ENCODE results near the gene AS3MT.
"Not testable (repeated sequence)": the region's sequence is repeated elsewhere in the genome, so short reads cannot be mapped to it uniquely, and the experiment has no call there.

Gene AS3MT

GRCh38 chr10:102926842-102927241 lies 57.6 kb downstream of the AS3MT start:
- DNase-seq: no peak
- TF ChIP-seq, protein P1, sequence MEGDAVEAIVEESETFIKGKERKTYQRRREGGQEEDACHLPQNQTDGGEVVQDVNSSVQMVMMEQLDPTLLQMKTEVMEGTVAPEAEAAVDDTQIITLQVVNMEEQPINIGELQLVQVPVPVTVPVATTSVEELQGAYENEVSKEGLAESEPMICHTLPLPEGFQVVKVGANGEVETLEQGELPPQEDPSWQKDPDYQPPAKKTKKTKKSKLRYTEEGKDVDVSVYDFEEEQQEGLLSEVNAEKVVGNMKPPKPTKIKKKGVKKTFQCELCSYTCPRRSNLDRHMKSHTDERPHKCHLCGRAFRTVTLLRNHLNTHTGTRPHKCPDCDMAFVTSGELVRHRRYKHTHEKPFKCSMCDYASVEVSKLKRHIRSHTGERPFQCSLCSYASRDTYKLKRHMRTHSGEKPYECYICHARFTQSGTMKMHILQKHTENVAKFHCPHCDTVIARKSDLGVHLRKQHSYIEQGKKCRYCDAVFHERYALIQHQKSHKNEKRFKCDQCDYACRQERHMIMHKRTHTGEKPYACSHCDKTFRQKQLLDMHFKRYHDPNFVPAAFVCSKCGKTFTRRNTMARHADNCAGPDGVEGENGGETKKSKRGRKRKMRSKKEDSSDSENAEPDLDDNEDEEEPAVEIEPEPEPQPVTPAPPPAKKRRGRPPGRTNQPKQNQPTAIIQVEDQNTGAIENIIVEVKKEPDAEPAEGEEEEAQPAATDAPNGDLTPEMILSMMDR (IDR thresholded peaks at IDR 0.05; ENCODE audit: low read depth, low read length): no peak
- no peaks in the 10 kb centered on the region for H3K27me3 ChIP-seq (ENCODE audit: insufficient read depth, low read depth, severe bottlenecking)
- no peaks in the 10 kb centered on the region for H3K36me3 ChIP-seq
- H3K4me3 ChIP-seq (ENCODE audit: low read depth, low read length): no peak overlapping the region
- H3K27ac ChIP-seq: no peak overlapping the region
- peaks cover 2% of the 10 kb centered on the region for H3K9me3 ChIP-seq (ENCODE audit: severe bottlenecking)

DNA sequence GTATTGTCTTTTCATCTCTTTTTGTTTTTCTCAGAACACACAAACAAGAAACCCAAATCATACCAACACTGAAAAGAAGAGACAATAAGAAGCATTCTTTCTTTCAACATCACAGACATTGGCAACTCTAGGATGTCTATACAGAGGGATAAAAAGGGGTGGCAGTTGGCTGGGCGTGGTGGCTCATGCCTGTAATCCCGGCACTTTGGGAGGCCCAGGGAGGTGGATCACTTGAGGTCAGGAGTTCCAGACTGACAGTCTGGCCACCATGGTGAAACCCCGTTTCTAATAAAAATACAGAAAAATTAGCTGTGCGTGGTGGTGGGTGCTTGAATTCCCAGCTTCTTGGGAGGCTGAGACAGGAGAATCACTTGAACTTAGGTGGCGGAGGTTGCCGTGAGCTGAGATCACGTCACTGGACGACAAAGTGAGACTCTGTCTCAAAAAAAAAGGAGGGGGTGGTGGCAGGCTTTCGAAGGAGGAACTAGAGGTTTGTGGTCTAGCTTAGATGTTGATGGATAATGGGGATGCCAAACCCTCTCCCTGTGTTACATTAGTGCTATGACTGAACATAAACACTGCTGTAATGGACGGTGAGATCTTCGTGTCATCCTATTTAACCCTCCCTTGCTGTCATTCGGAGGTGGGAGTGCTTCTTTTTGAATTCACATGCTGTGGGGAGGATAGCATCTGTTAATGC lies 58.2 kb downstream of the AS3MT start:
- no peaks in the 10 kb centered on the region for H3K27me3 ChIP-seq (ENCODE audit: insufficient read depth, low read depth, severe bottlenecking)
- H3K9me3 ChIP-seq (ENCODE audit: severe bottlenecking): peaks cover 2% of the 10 kb centered on the region
- H3K36me3 ChIP-seq: no peaks in the 10 kb centered on the region
- no peak overlapping the region for H3K4me3 ChIP-seq (ENCODE audit: low read depth, low read length)
- peak; percentile 56 for DNase-seq
- TF ChIP-seq, protein P1 (IDR thresholded peaks at IDR 0.05; ENCODE audit: low read depth, low read length): no peak
- H3K27ac ChIP-seq: peak overlapping the region; percentile 16; the same call in 1 of the 2 replicates

DNA sequence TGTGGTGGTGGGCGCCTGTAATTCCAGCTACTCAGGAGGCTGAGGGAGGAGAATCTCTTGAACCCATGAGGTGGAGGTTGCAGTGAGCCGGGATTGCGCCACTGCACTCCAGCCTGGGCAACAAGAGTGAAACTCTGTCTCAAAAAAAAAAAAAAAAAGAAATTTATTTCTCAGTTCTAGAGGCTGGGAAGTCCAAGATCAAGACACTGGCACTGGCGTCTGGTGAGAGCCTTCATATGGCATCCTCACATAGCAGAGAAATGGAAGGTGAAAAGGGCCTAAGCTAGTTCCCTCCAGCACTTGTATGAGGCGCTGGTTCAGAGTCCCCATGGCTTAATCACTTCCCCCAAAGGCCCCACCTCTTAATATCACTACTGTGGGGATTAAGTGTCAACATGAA lies 59.2 kb downstream of the AS3MT start:
- not testable (repeated sequence) for H3K27ac ChIP-seq; H3K36me3 ChIP-seq; DNase-seq; H3K9me3 ChIP-seq (ENCODE audit: severe bottlenecking); H3K4me3 ChIP-seq (ENCODE audit: low read depth, low read length); H3K27me3 ChIP-seq (ENCODE audit: insufficient read depth, low read depth, severe bottlenecking)

DNA sequence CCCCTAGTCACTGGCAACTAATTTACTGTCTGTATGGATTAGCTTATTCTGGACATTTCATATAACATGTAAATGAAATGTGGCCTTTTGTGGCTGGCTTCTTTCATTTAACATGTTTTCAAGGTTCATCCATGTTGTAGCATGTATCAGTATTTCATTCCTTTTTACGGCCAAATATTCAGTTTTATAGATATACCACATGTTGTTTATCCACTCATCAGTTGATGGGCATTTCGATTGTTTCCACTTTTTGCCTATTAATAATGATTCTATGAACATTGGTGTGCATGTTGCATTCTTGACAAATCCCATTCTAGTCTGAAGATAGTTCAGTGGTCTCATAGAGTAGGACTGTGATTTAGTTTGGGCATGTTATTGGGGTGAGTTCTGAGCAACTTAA lies 61.5 kb downstream of the AS3MT start:
- Histone ChIP-seq H3K27me3 (ENCODE audit: insufficient read depth, low read depth, severe bottlenecking) (no peaks in the 10 kb centered on the region), H3K4me3 (ENCODE audit: low read depth, low read length) (no peak overlapping the region), H3K36me3 (no peaks in the 10 kb centered on the region), H3K27ac (no peak overlapping the region), H3K9me3 (ENCODE audit: severe bottlenecking) (peaks cover 2% of the 10 kb centered on the region)
- no peak for DNase-seq
- TF ChIP-seq, protein P1 (IDR thresholded peaks at IDR 0.05; ENCODE audit: low read depth, low read length): no peak

DNA sequence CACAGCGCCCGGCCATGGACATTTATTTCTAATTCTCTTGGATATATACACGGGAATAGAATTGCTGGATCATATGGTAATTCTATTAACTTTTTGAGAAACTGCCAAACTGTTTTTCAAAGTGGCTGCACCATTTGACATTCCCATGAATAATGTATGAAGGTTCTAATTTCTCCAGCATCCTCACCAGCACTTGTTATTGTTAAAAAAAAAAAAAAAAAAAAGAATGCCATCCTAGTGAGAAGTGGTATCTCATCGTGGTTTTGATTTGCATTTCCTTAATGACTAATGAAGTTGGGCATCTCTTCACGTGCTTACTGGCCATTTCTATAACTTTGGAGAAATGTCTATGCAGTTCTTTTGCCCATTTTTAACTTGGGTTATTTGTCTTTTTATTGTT lies 62.4 kb downstream of the AS3MT start:
- no peaks in the 10 kb centered on the region for H3K36me3 ChIP-seq
- H3K27me3 ChIP-seq (ENCODE audit: insufficient read depth, low read depth, severe bottlenecking): no peaks in the 10 kb centered on the region
- no peak overlapping the region for H3K4me3 ChIP-seq (ENCODE audit: low read depth, low read length)
- TF ChIP-seq, protein P1 (IDR thresholded peaks at IDR 0.05; ENCODE audit: low read depth, low read length): no peak
- peaks cover 2% of the 10 kb centered on the region for H3K9me3 ChIP-seq (ENCODE audit: severe bottlenecking)
- DNase-seq: no peak
- no peak overlapping the region for H3K27ac ChIP-seq

DNA sequence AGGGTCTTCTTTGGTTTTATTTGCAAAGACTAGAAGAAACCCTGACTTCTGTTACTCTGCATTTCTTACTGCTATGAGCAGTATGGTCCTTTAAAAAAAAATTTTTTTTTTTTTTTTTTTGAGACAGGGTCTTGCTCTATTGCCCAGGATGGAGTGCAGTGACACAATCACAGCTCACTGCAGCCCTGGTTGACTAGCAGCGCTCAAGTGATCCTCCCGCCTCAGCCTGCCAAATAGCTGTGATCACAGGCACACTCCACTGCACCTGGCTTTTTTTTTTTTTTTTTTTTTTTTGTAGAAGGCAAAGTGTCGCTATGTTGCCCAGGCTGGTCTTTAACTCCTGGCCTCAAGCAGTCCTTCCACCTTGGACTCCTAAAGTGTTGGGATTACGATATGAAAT lies 66.2 kb downstream of the AS3MT start:
- TF ChIP-seq, protein P1 (IDR thresholded peaks at IDR 0.05; ENCODE audit: low read depth, low read length): no peak
- DNase-seq: no peak
- H3K36me3 ChIP-seq: no peaks in the 10 kb centered on the region
- H3K9me3 ChIP-seq (ENCODE audit: severe bottlenecking): no peaks in the 10 kb centered on the region
- no peaks in the 10 kb centered on the region for H3K27me3 ChIP-seq (ENCODE audit: insufficient read depth, low read depth, severe bottlenecking)
- no peak overlapping the region for H3K4me3 ChIP-seq (ENCODE audit: low read depth, low read length)
- H3K27ac ChIP-seq: no peak overlapping the region
